ENCODE measurements around the gene ENTR1.

GRCh38 chr9:136453326-136453725, 42.9 kb upstream of the ENTR1 start:
- TF ChIP-seq CTCF (IDR thresholded peaks at IDR 0.05) (no peak), POLR2A (IDR thresholded peaks at IDR 0.05) (no peak)

Data from uterus (tissue), 2 donors.